IMR-90 (cell line): ENCODE results near the gene ANKRD42. TPM values are rescaled to one million over a fixed set of nuclear protein-coding genes. Genes with fewer than 3 reads are reported as not detected.
A peak's percentile ranks its signal among the peaks of the same experiment; 100 is the strongest.

ENCODE experiments used
- ATAC-seq: fragments of 200-7000 bp; cut with Tn5 transposase; 2 replicates; pipeline ENCODE4 v1.9.1; 2020; ENCODE audit warnings: low read depth, mild to moderate bottlenecking, moderate library complexity
- BruUV-seq: library from RNA; stranded (reverse); fragments of 400-500 nt; replicated peaks from 2 replicates; lab custom pipeline; 2021; lab: Mats Ljungman, UMichigan
- CTCF ChIA-PET: fragments of 300-600 bp; formaldehyde crosslinking; extraction: SDS; loops from one replicate; lab custom pipeline; 2021; ENCODE audit warnings: antibody characterized with exemption; lab: Yijun Ruan, JAX
- POLR2A ChIA-PET: fragments of 300-600 bp; sonication (Branson Sonifier 250); formaldehyde crosslinking; loops from one replicate; lab custom pipeline; 2022; ENCODE audit warnings: antibody characterized with exemption; ENCODE audit not compliant: unreplicated experiment; lab: Charles Lee
- DNase-seq: peaks from one replicate; pipeline ENCODE4 v3.0.0; 2013
- H2AFZ ChIP-seq: replicated peaks from 2 replicates; pipeline ENCODE3; 2013; ENCODE audit warnings: low read length, mild to moderate bottlenecking; ENCODE audit not compliant: poor library complexity
- H2AK5ac ChIP-seq: 2 replicates; pipeline ENCODE4 v1.6.1; 2013; ENCODE audit warnings: low read depth, low read length, inconsistent platforms
- H2AK9ac ChIP-seq: replicated peaks from 2 replicates; pipeline ENCODE3; 2013; ENCODE audit warnings: mild to moderate bottlenecking, low read depth, low read length, moderate library complexity; ENCODE audit not compliant: poor library complexity
- H2BK120ac ChIP-seq: 2 replicates; pipeline ENCODE4 v1.6.1; 2013; ENCODE audit warnings: low read depth, low read length, inconsistent platforms
- H2BK15ac ChIP-seq: 3 replicates; pipeline ENCODE4 v1.6.1; 2013; ENCODE audit warnings: low read depth, low read length, inconsistent platforms
- H2BK20ac ChIP-seq: 2 replicates; pipeline ENCODE4 v1.6.1; 2013; ENCODE audit warnings: low read depth, mild to moderate bottlenecking, inconsistent platforms, low read length, moderate library complexity
- H2BK5ac ChIP-seq: 2 replicates; pipeline ENCODE4 v1.6.1; 2013; ENCODE audit warnings: mild to moderate bottlenecking, low read depth, low read length, inconsistent platforms; ENCODE audit not compliant: poor library complexity, severe bottlenecking
- H3K14ac ChIP-seq: replicated peaks from 2 replicates; pipeline ENCODE4 v1.6.1; 2013; ENCODE audit warnings: low read depth, low read length, inconsistent platforms
- H3K18ac ChIP-seq: 2 replicates; pipeline ENCODE4 v1.6.1; 2013; ENCODE audit warnings: low read depth, low read length, control low read depth
- H3K23ac ChIP-seq: 2 replicates; pipeline ENCODE4 v1.6.1; 2013; ENCODE audit warnings: low read depth, low read length, inconsistent platforms
- H3K27ac ChIP-seq: 2 replicates; pipeline ENCODE4 v1.5.1; 2013; ENCODE audit warnings: mild to moderate bottlenecking, control low read depth, low read length; ENCODE audit not compliant: insufficient read depth
- H3K27me3 ChIP-seq: 2 replicates; pipeline ENCODE4 v1.6.1; 2013; ENCODE audit warnings: low read length; ENCODE audit not compliant: control insufficient read depth, insufficient read depth
- H3K36me3 ChIP-seq: 2 replicates; pipeline ENCODE4 v1.6.1; 2013; ENCODE audit warnings: low read length, mixed read lengths; ENCODE audit not compliant: control insufficient read depth, insufficient read depth
- H3K4ac ChIP-seq: 2 replicates; pipeline ENCODE4 v1.6.1; 2013; ENCODE audit warnings: low read depth, low read length, inconsistent platforms
- H3K4me1 ChIP-seq: 2 replicates; pipeline ENCODE4 v1.6.1; 2013; ENCODE audit warnings: low read length, mixed read lengths; ENCODE audit not compliant: control insufficient read depth, insufficient read depth
- H3K4me2 ChIP-seq: 2 replicates; pipeline ENCODE4 v1.6.1; 2013; ENCODE audit warnings: low read depth, mild to moderate bottlenecking, control low read depth, low read length, moderate library complexity
- H3K4me3 ChIP-seq: 2 replicates; pipeline ENCODE4 v1.5.1; 2013; ENCODE audit warnings: low read depth, mild to moderate bottlenecking, control low read depth, low read length, moderate library complexity; ENCODE audit not compliant: insufficient read depth
- H3K56ac ChIP-seq: 2 replicates; pipeline ENCODE4 v1.6.1; 2013; ENCODE audit warnings: low read length, inconsistent platforms; ENCODE audit not compliant: insufficient read depth; ENCODE audit errors: extremely low read depth
- H3K79me1 ChIP-seq, 2 experiments: 2 replicates each; pipeline ENCODE4 v1.6.1; 2013; ENCODE audit warnings: low read length in 2 of 2, inconsistent platforms in 1 of 2, low read depth in 1 of 2
- H3K9ac ChIP-seq: 2 replicates; pipeline ENCODE4 v1.6.1; 2013; ENCODE audit warnings: low read depth, low read length, control low read depth
- H3K9me1 ChIP-seq: 2 replicates; pipeline ENCODE4 v1.6.1; 2013; ENCODE audit warnings: low read length, inconsistent platforms; ENCODE audit not compliant: insufficient read depth
- H3K9me3 ChIP-seq: 2 replicates; pipeline ENCODE4 v1.6.1; 2013; ENCODE audit warnings: low read length; ENCODE audit not compliant: control insufficient read depth, insufficient read depth
- H4K20me1 ChIP-seq: 2 replicates; pipeline ENCODE4 v1.6.1; 2013; ENCODE audit warnings: low read length, inconsistent platforms; ENCODE audit not compliant: insufficient read depth
- H4K5ac ChIP-seq: 2 replicates; pipeline ENCODE4 v1.6.1; 2013; ENCODE audit warnings: mild to moderate bottlenecking, low read depth, low read length, control low read depth
- H4K8ac ChIP-seq, 2 experiments: 2 replicates each; pipeline ENCODE4 v1.6.1; 2013; ENCODE audit warnings: low read depth in 2 of 2, low read length in 2 of 2, control low read depth in 1 of 2, inconsistent platforms in 1 of 2
- H4K91ac ChIP-seq: 2 replicates; pipeline ENCODE4 v1.6.1; 2013; ENCODE audit warnings: low read depth, low read length, inconsistent platforms; ENCODE audit not compliant: insufficient read depth
- CTCF ChIP-seq: conservative IDR thresholded peaks from 2 replicates; pipeline ENCODE4 v1.5.1; 2012; ENCODE audit warnings: mild to moderate bottlenecking, low read depth, low read length, improper control_type of control experiment
- MXI1 ChIP-seq: IDR thresholded peaks from 2 replicates; pipeline ENCODE4 v1.6.1; 2012; ENCODE audit warnings: low read depth, mild to moderate bottlenecking, low read length, moderate library complexity, borderline replicate concordance
- POLR2A ChIP-seq: IDR thresholded peaks from 2 replicates; pipeline ENCODE4 v1.6.1; 2012; ENCODE audit warnings: mild to moderate bottlenecking, low read depth, low read length
- RAD21 ChIP-seq: IDR thresholded peaks from 2 replicates; pipeline ENCODE4 v1.6.1; 2012; ENCODE audit warnings: low read length, improper control_type of control experiment
- RCOR1 ChIP-seq: IDR thresholded peaks from 2 replicates; pipeline ENCODE4 v1.6.1; 2012; ENCODE audit warnings: mild to moderate bottlenecking, low read length, improper control_type of control experiment; ENCODE audit not compliant: insufficient replicate concordance
- WGBS, 2 experiments: methylation state at CpG; one replicate each; pipeline versions ENCODE4 v1.1.5 to v1.1.7; 2013; ENCODE audit warnings: missing lambda C conversion rate in 2 of 2; ENCODE audit not compliant: insufficient read length in 1 of 2; ENCODE audit errors: extremely low coverage in 2 of 2; 5-methylcytosine and 5-hydroxymethylcytosine counted together
- dilution Hi-C: fragments of 300-500 bp; cut with HindIII; formaldehyde crosslinking; loops from one replicate; pipeline ENCODE4 v1.14.3; 2018; ENCODE audit warnings: low sequenced_read_pairs; ENCODE audit not compliant: unreplicated experiment
- in situ Hi-C: fragments of 300-500 bp; cut with MboI; formaldehyde crosslinking; loops from 3 replicates; pipeline ENCODE4 v1.14.3; 2019; ENCODE audit warnings: low sequenced_read_pairs, inconsistent platforms, mixed read lengths
- intact Hi-C: fragments of 100-400 bp; cut with micrococcal nuclease; formaldehyde crosslinking; loops from 2 replicates; pipeline ENCODE4 v1.10.0; 2022
- polyA plus RNA-seq, 3 experiments: library from polyadenylated mRNA; depleted of rRNA; stranded (reverse); fragments of >200 nt; gene quantifications; 2 replicates each; pipeline ENCODE4 v1.2.3, GENCODE V29; 2012; ENCODE audit warnings: low replicate concordance in 1 of 3
- total RNA-seq: library from RNA; depleted of rRNA; stranded (reverse); fragments of >200 nt; gene quantifications from 2 replicates; pipeline ENCODE4 v1.2.3, GENCODE V29; 2012

The ANKRD42 gene
- total and polyA plus RNA-seq, 2 of the 4 experiments (the other 2 are of a cell fraction) = 5.2 to 5.6 TPM

- Histone ChIP-seq H3K9me1 (peaks cover 4% of the 10 kb centered on the region; the same call in 1 of the 2 replicates), H2BK15ac (no peak overlapping the region), H2BK20ac (no peak overlapping the region), H3K4me2 (no peak overlapping the region), H3K56ac (no peak overlapping the region), H2AK5ac (no peak overlapping the region), H3K9me3 (no peaks in the 10 kb centered on the region), H3K23ac (no peak overlapping the region), H2BK5ac (no peak overlapping the region), H4K20me1 (no peaks in the 10 kb centered on the region), H3K4me1 (peaks cover 3% of the 10 kb centered on the region; the same call in 1 of the 2 replicates), H3K27ac (no peak overlapping the region), H2BK120ac (no peak overlapping the region), H3K36me3 (no peaks in the 10 kb centered on the region), H2AFZ (no peak overlapping the region), H3K79me1 (no peaks in the 10 kb centered on the region), H3K14ac (no peak overlapping the region), H3K4me3 (no peak overlapping the region), H3K4ac (no peak overlapping the region), H3K27me3 (no peaks in the 10 kb centered on the region), H3K18ac (no peak overlapping the region), H4K8ac (no peak overlapping the region), H4K91ac (no peak overlapping the region), H3K9ac (no peak overlapping the region), H4K5ac (no peak overlapping the region), H2AK9ac (no peak overlapping the region)
- dilution Hi-C loops (no loop called here), in situ Hi-C loops (no loop called here), intact Hi-C loops (no loop called here)
- ATAC-seq = peak; percentile 48; the same call in 1 of the 2 replicates
- no TSS peak for BruUV-seq
- 76% methylated on average over 3 of the region's 8 CpGs; no CpG with 5 or more reads in 1 of the 2 experiments for WGBS, 2 experiments
- ChIA-PET CTCF (no interaction called here), POLR2A (no interaction called here)
- TF ChIP-seq MXI1 (no peak), POLR2A (no peak), RCOR1 (no peak), CTCF (peak; percentile 33; the same call in 1 of the 2 replicates), RAD21 (peak; percentile 41; the same call in 1 of the 2 replicates)
- no peak for DNase-seq
Observed at GRCh38 chr11:83219095-83219494, 25.6 kb downstream of the ANKRD42 start.
